Astrocyte of the spinal cord (primary cell): Measurements from ENCODE around the gene FOXN3.
"Not testable (repeated sequence)": the region's sequence is repeated elsewhere in the genome, so short reads cannot be mapped to it uniquely, and the experiment has no call there.

Source experiments
- DNase-seq: peaks from one replicate; pipeline ENCODE4 v3.0.0; 2011; ENCODE audit warnings: low read depth, low spot score
- H3K4me3 ChIP-seq: 2 replicates; pipeline ENCODE4 v1.5.1; 2011; ENCODE audit warnings: low read depth, mild to moderate bottlenecking, low read length, moderate library complexity
- CTCF ChIP-seq: IDR thresholded peaks from 2 replicates; pipeline ENCODE4 v1.5.1; 2012; ENCODE audit warnings: low read depth, mild to moderate bottlenecking, low read length, inconsistent platforms
- in situ Hi-C: cut with HindIII; loops from 2 replicates; pipeline ENCODE4 v1.10.0; 2017; ENCODE audit warnings: low sequenced_read_pairs

FOXN3 gene

GRCh38 chr14:89254166-89254909, 162.7 kb downstream of the FOXN3 start:
- DNase-seq = no peak
- no peak overlapping the region for H3K4me3 ChIP-seq
- TF ChIP-seq CTCF = no peak
- in situ Hi-C loops = no loop called here

GRCh38 chr14:89252887-89253532, 164.0 kb downstream of the FOXN3 start:
- in situ Hi-C loops = no loop called here
- TF ChIP-seq CTCF = peak; percentile 32
- H3K4me3 ChIP-seq = no peak overlapping the region
- no peak for DNase-seq

- no peak for TF ChIP-seq CTCF
- DNase-seq = no peak
- H3K4me3 ChIP-seq = no peak overlapping the region
- in situ Hi-C loops = no loop called here
These were observed 166.0 kb downstream of the FOXN3 start for GRCh38 chr14:89251061-89251460.

GRCh38 chr14:89250655-89250975, 166.4 kb downstream of the FOXN3 start:
- in situ Hi-C loops = not testable (repeated sequence)

GRCh38 chr14:89249972-89250654, 166.9 kb downstream of the FOXN3 start:
- TF ChIP-seq CTCF = no peak
- in situ Hi-C loops = no loop called here
- no peak for DNase-seq
- no peak overlapping the region for H3K4me3 ChIP-seq

More at GRCh38 chr14:89250655-89250975, 166.4 kb downstream of the FOXN3 start:
- H3K4me3 ChIP-seq, DNase-seq: not testable (repeated sequence)

GRCh38 chr14:89249065-89249695, 167.9 kb downstream of the FOXN3 start:
- no peak for DNase-seq
- TF ChIP-seq CTCF = no peak

More at GRCh38 chr14:89249065-89249695, 167.9 kb downstream of the FOXN3 start:
- no peak overlapping the region for H3K4me3 ChIP-seq
- in situ Hi-C loops = no loop called here
